IMR-90 (cell line): ENCODE data around the gene DAB1. TPM values are rescaled to one million over a fixed set of nuclear protein-coding genes. Genes with fewer than 3 reads are reported as not detected.

Experiments
- ATAC-seq: fragments of 200-7000 bp; cut with Tn5 transposase; 2 replicates; pipeline ENCODE4 v1.9.1; 2020; ENCODE audit warnings: low read depth, mild to moderate bottlenecking, moderate library complexity
- BruUV-seq: library from RNA; stranded (reverse); fragments of 400-500 nt; replicated peaks from 2 replicates; lab custom pipeline; 2021; lab: Mats Ljungman, UMichigan
- CTCF ChIA-PET: fragments of 300-600 bp; formaldehyde crosslinking; extraction: SDS; loops from one replicate; lab custom pipeline; 2021; ENCODE audit warnings: antibody characterized with exemption; lab: Yijun Ruan, JAX
- POLR2A ChIA-PET: fragments of 300-600 bp; sonication (Branson Sonifier 250); formaldehyde crosslinking; loops from one replicate; lab custom pipeline; 2022; ENCODE audit warnings: antibody characterized with exemption; ENCODE audit not compliant: unreplicated experiment; lab: Charles Lee
- DNase-seq: peaks from one replicate; pipeline ENCODE4 v3.0.0; 2013
- H2AFZ ChIP-seq: replicated peaks from 2 replicates; pipeline ENCODE3; 2013; ENCODE audit warnings: low read length, mild to moderate bottlenecking; ENCODE audit not compliant: poor library complexity
- H2AK5ac ChIP-seq: 2 replicates; pipeline ENCODE4 v1.6.1; 2013; ENCODE audit warnings: low read depth, low read length, inconsistent platforms
- H2AK9ac ChIP-seq: replicated peaks from 2 replicates; pipeline ENCODE3; 2013; ENCODE audit warnings: mild to moderate bottlenecking, low read depth, low read length, moderate library complexity; ENCODE audit not compliant: poor library complexity
- H2BK120ac ChIP-seq: 2 replicates; pipeline ENCODE4 v1.6.1; 2013; ENCODE audit warnings: low read depth, low read length, inconsistent platforms
- H2BK15ac ChIP-seq: 3 replicates; pipeline ENCODE4 v1.6.1; 2013; ENCODE audit warnings: low read depth, low read length, inconsistent platforms
- H2BK20ac ChIP-seq: 2 replicates; pipeline ENCODE4 v1.6.1; 2013; ENCODE audit warnings: low read depth, mild to moderate bottlenecking, inconsistent platforms, low read length, moderate library complexity
- H2BK5ac ChIP-seq: 2 replicates; pipeline ENCODE4 v1.6.1; 2013; ENCODE audit warnings: mild to moderate bottlenecking, low read depth, low read length, inconsistent platforms; ENCODE audit not compliant: poor library complexity, severe bottlenecking
- H3K14ac ChIP-seq: replicated peaks from 2 replicates; pipeline ENCODE4 v1.6.1; 2013; ENCODE audit warnings: low read depth, low read length, inconsistent platforms
- H3K18ac ChIP-seq: 2 replicates; pipeline ENCODE4 v1.6.1; 2013; ENCODE audit warnings: low read depth, low read length, control low read depth
- H3K23ac ChIP-seq: 2 replicates; pipeline ENCODE4 v1.6.1; 2013; ENCODE audit warnings: low read depth, low read length, inconsistent platforms
- H3K27ac ChIP-seq: 2 replicates; pipeline ENCODE4 v1.5.1; 2013; ENCODE audit warnings: mild to moderate bottlenecking, control low read depth, low read length; ENCODE audit not compliant: insufficient read depth
- H3K27me3 ChIP-seq: 2 replicates; pipeline ENCODE4 v1.6.1; 2013; ENCODE audit warnings: low read length; ENCODE audit not compliant: control insufficient read depth, insufficient read depth
- H3K36me3 ChIP-seq: 2 replicates; pipeline ENCODE4 v1.6.1; 2013; ENCODE audit warnings: low read length, mixed read lengths; ENCODE audit not compliant: control insufficient read depth, insufficient read depth
- H3K4ac ChIP-seq: 2 replicates; pipeline ENCODE4 v1.6.1; 2013; ENCODE audit warnings: low read depth, low read length, inconsistent platforms
- H3K4me1 ChIP-seq: 2 replicates; pipeline ENCODE4 v1.6.1; 2013; ENCODE audit warnings: low read length, mixed read lengths; ENCODE audit not compliant: control insufficient read depth, insufficient read depth
- H3K4me2 ChIP-seq: 2 replicates; pipeline ENCODE4 v1.6.1; 2013; ENCODE audit warnings: low read depth, mild to moderate bottlenecking, control low read depth, low read length, moderate library complexity
- H3K4me3 ChIP-seq: 2 replicates; pipeline ENCODE4 v1.5.1; 2013; ENCODE audit warnings: low read depth, mild to moderate bottlenecking, control low read depth, low read length, moderate library complexity; ENCODE audit not compliant: insufficient read depth
- H3K56ac ChIP-seq: 2 replicates; pipeline ENCODE4 v1.6.1; 2013; ENCODE audit warnings: low read length, inconsistent platforms; ENCODE audit not compliant: insufficient read depth; ENCODE audit errors: extremely low read depth
- H3K79me1 ChIP-seq, 2 experiments: 2 replicates each; pipeline ENCODE4 v1.6.1; 2013; ENCODE audit warnings: low read length in 2 of 2, inconsistent platforms in 1 of 2, low read depth in 1 of 2
- H3K9ac ChIP-seq: 2 replicates; pipeline ENCODE4 v1.6.1; 2013; ENCODE audit warnings: low read depth, low read length, control low read depth
- H3K9me1 ChIP-seq: 2 replicates; pipeline ENCODE4 v1.6.1; 2013; ENCODE audit warnings: low read length, inconsistent platforms; ENCODE audit not compliant: insufficient read depth
- H3K9me3 ChIP-seq: 2 replicates; pipeline ENCODE4 v1.6.1; 2013; ENCODE audit warnings: low read length; ENCODE audit not compliant: control insufficient read depth, insufficient read depth
- H4K20me1 ChIP-seq: 2 replicates; pipeline ENCODE4 v1.6.1; 2013; ENCODE audit warnings: low read length, inconsistent platforms; ENCODE audit not compliant: insufficient read depth
- H4K5ac ChIP-seq: 2 replicates; pipeline ENCODE4 v1.6.1; 2013; ENCODE audit warnings: mild to moderate bottlenecking, low read depth, low read length, control low read depth
- H4K8ac ChIP-seq, 2 experiments: 2 replicates each; pipeline ENCODE4 v1.6.1; 2013; ENCODE audit warnings: low read depth in 2 of 2, low read length in 2 of 2, control low read depth in 1 of 2, inconsistent platforms in 1 of 2
- H4K91ac ChIP-seq: 2 replicates; pipeline ENCODE4 v1.6.1; 2013; ENCODE audit warnings: low read depth, low read length, inconsistent platforms; ENCODE audit not compliant: insufficient read depth
- BHLHE40 ChIP-seq: fragments of 150-350 bp; IDR thresholded peaks from 2 replicates; pipeline ENCODE4 v1.6.1; 2016; ENCODE audit warnings: mild to moderate bottlenecking, low read depth, low read length
- MAFK ChIP-seq: IDR thresholded peaks from 2 replicates; pipeline ENCODE4 v1.6.1; 2012; ENCODE audit warnings: low read depth, low read length, improper control_type of control experiment
- MAZ ChIP-seq: IDR thresholded peaks from 2 replicates; pipeline ENCODE4 v1.6.1; 2012; ENCODE audit warnings: low read depth, mild to moderate bottlenecking, low read length, improper control_type of control experiment, moderate library complexity, borderline replicate concordance
- MXI1 ChIP-seq: IDR thresholded peaks from 2 replicates; pipeline ENCODE4 v1.6.1; 2012; ENCODE audit warnings: low read depth, mild to moderate bottlenecking, low read length, moderate library complexity, borderline replicate concordance
- RCOR1 ChIP-seq: IDR thresholded peaks from 2 replicates; pipeline ENCODE4 v1.6.1; 2012; ENCODE audit warnings: mild to moderate bottlenecking, low read length, improper control_type of control experiment; ENCODE audit not compliant: insufficient replicate concordance
- RFX5 ChIP-seq: IDR thresholded peaks from 2 replicates; pipeline ENCODE4 v1.8.0; 2012; ENCODE audit warnings: low read depth, mild to moderate bottlenecking, low read length, moderate library complexity
- WGBS, 2 experiments: methylation state at CpG; one replicate each; pipeline versions ENCODE4 v1.1.5 to v1.1.7; 2013; ENCODE audit warnings: missing lambda C conversion rate in 2 of 2; ENCODE audit not compliant: insufficient read length in 1 of 2; ENCODE audit errors: extremely low coverage in 2 of 2; 5-methylcytosine and 5-hydroxymethylcytosine counted together
- dilution Hi-C: fragments of 300-500 bp; cut with HindIII; formaldehyde crosslinking; loops from one replicate; pipeline ENCODE4 v1.14.3; 2018; ENCODE audit warnings: low sequenced_read_pairs; ENCODE audit not compliant: unreplicated experiment
- in situ Hi-C: fragments of 300-500 bp; cut with MboI; formaldehyde crosslinking; loops from 3 replicates; pipeline ENCODE4 v1.14.3; 2019; ENCODE audit warnings: low sequenced_read_pairs, inconsistent platforms, mixed read lengths
- intact Hi-C: fragments of 100-400 bp; cut with micrococcal nuclease; formaldehyde crosslinking; loops from 2 replicates; pipeline ENCODE4 v1.10.0; 2022
- polyA plus RNA-seq, 3 experiments: library from polyadenylated mRNA; depleted of rRNA; stranded (reverse); fragments of >200 nt; gene quantifications; 2 replicates each; pipeline ENCODE4 v1.2.3, GENCODE V29; 2012; ENCODE audit warnings: low replicate concordance in 1 of 3
- total RNA-seq: library from RNA; depleted of rRNA; stranded (reverse); fragments of >200 nt; gene quantifications from 2 replicates; pipeline ENCODE4 v1.2.3, GENCODE V29; 2012
- TF ChIP-seq, protein P1 (sequence below): conservative IDR thresholded peaks from 2 replicates; pipeline ENCODE4 v1.5.1; 2012; ENCODE audit warnings: mild to moderate bottlenecking, low read depth, low read length, improper control_type of control experiment
- TF ChIP-seq, protein P2 (sequence below): fragments of 150-350 bp; IDR thresholded peaks from 2 replicates; pipeline ENCODE4 v1.6.1; 2016; ENCODE audit warnings: low read depth, mild to moderate bottlenecking, low read length, moderate library complexity, borderline replicate concordance

The DAB1 gene
- total and polyA plus RNA-seq, 2 of the 4 experiments (the other 2 are of a cell fraction), result 0.18 to 0.41 TPM

DNA sequence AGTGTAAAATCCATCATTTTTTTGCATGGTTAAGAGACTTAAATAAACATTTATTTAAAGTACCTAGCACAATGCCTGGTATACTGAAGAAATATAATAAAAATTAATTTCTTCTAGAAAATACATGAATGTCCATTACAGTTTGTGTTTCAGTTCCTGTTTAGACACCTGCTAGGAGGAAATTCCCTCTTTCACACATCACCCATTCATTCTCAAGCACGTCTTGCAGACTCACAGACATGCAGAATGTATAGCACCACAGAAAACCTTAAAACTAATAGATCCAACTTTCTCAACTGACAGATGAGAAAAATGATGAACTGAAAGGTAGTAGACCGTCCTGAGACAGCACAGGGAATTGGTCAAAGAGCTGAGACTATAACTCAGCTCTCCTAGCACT, 285.9 kb downstream of the DAB1 start:
- Histone ChIP-seq H3K9ac (no peak overlapping the region), H2BK5ac (no peak overlapping the region), H3K4me2 (no peak overlapping the region), H3K9me3 (no peaks in the 10 kb centered on the region), H3K18ac (no peak overlapping the region), H3K79me1 (no peaks in the 10 kb centered on the region), H2BK15ac (no peak overlapping the region), H3K36me3 (no peaks in the 10 kb centered on the region), H3K4ac (no peak overlapping the region), H3K4me1 (no peaks in the 10 kb centered on the region), H2BK20ac (no peak overlapping the region), H3K14ac (no peak overlapping the region), H4K8ac (no peak overlapping the region), H2BK120ac (no peak overlapping the region), H4K20me1 (no peaks in the 10 kb centered on the region), H3K27ac (no peak overlapping the region), H4K5ac (no peak overlapping the region), H3K23ac (no peak overlapping the region), H3K56ac (no peak overlapping the region), H4K91ac (no peak overlapping the region), H2AK5ac (no peak overlapping the region), H3K27me3 (no peaks in the 10 kb centered on the region), H2AK9ac (no peak overlapping the region), H2AFZ (no peak overlapping the region), H3K4me3 (no peak overlapping the region), H3K9me1 (0 out of 2 replicates have a peak, but pooled peaks cover 3% of the 10 kb centered on the region)
- DNase-seq, result no peak
- dilution Hi-C loops, result no loop called here
- no CpG with 5 or more reads among the region's 2 CpGs for WGBS, 2 experiments
- ChIA-PET POLR2A (no interaction called here), CTCF (no interaction called here)
- intact Hi-C loops, result no loop called here
- no TSS peak for BruUV-seq
- in situ Hi-C loops, result no loop called here
- TF ChIP-seq MAFK, result no peak
- TF ChIP-seq RFX5, result no peak
- TF ChIP-seq RCOR1, result no peak
- no peak for TF ChIP-seq BHLHE40
- TF ChIP-seq MAZ, result no peak
- TF ChIP-seq MXI1, result no peak
- TF ChIP-seq, protein P1, sequence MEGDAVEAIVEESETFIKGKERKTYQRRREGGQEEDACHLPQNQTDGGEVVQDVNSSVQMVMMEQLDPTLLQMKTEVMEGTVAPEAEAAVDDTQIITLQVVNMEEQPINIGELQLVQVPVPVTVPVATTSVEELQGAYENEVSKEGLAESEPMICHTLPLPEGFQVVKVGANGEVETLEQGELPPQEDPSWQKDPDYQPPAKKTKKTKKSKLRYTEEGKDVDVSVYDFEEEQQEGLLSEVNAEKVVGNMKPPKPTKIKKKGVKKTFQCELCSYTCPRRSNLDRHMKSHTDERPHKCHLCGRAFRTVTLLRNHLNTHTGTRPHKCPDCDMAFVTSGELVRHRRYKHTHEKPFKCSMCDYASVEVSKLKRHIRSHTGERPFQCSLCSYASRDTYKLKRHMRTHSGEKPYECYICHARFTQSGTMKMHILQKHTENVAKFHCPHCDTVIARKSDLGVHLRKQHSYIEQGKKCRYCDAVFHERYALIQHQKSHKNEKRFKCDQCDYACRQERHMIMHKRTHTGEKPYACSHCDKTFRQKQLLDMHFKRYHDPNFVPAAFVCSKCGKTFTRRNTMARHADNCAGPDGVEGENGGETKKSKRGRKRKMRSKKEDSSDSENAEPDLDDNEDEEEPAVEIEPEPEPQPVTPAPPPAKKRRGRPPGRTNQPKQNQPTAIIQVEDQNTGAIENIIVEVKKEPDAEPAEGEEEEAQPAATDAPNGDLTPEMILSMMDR, result no peak
- TF ChIP-seq, protein P2, sequence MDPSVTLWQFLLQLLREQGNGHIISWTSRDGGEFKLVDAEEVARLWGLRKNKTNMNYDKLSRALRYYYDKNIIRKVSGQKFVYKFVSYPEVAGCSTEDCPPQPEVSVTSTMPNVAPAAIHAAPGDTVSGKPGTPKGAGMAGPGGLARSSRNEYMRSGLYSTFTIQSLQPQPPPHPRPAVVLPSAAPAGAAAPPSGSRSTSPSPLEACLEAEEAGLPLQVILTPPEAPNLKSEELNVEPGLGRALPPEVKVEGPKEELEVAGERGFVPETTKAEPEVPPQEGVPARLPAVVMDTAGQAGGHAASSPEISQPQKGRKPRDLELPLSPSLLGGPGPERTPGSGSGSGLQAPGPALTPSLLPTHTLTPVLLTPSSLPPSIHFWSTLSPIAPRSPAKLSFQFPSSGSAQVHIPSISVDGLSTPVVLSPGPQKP, result no peak
- no peak for ATAC-seq
